ENCODE measurements around the gene CAMK1G. TPM values are rescaled to one million over a fixed set of nuclear protein-coding genes. Genes with fewer than 3 reads are reported as not detected.

Gene CAMK1G
- 0.95 TPM for total RNA-seq
- 0.11 TPM for polyA plus RNA-seq

- WGBS: 20% methylated on average over 6 of the region's 6 CpGs
- no peak within 1 kb of the TSS for H3K27ac ChIP-seq (ENCODE audit: low read depth)
- no peaks in the 10 kb centered on the region for H3K36me3 ChIP-seq (ENCODE audit: insufficient read depth)
- peak; percentile 51 for DNase-seq (ENCODE audit: extremely low spot score)
- no peak within 1 kb of the TSS for H3K4me3 ChIP-seq (ENCODE audit: low read depth, low read length)
- peaks cover 4% of the 10 kb centered on the region for H3K4me1 ChIP-seq (ENCODE audit: insufficient read depth)
Measured at GRCh38 chr1:209583408-209583807, at the start of gene CAMK1G. Gene CAMK1G, plus strand, starts transcription at chr1:209583714. Its CDS starts 11,270 bp downstream, at chr1:209594984.

GRCh38 chr1:209534496-209535250 is 48.8 kb upstream of the CAMK1G start:
- WGBS: 83% methylated on average over 8 of the region's 8 CpGs
- Histone ChIP-seq H3K4me3 (ENCODE audit: low read depth, low read length) (no peak overlapping the region), H3K4me1 (ENCODE audit: insufficient read depth) (no peaks in the 10 kb centered on the region), H3K36me3 (ENCODE audit: insufficient read depth) (no peaks in the 10 kb centered on the region), H3K27ac (ENCODE audit: low read depth) (no peak overlapping the region)
- no peak for DNase-seq (ENCODE audit: extremely low spot score)

DNA sequence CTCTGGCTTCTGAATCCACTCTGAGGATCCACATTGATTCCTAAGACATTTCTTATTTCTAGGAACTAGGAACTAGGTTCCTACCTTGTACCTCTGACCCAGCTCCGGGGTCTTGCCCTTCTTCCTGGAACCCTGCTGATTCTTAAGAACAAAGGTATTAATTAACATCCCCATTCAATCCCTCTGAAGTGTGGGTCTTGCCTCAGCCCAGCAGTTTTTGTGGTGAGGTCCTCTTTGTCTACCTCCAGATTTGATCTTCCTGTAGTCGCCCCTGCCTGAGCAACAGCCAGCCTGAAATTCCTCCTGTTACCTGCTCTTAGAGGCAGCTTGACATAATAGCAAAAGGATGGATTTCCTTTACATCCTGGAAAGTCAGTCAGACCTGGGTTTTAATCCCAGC is 46.7 kb upstream of the CAMK1G start:
- WGBS: 51% methylated on average over 2 of the region's 2 CpGs
- H3K4me1 ChIP-seq (ENCODE audit: insufficient read depth): no peaks in the 10 kb centered on the region
- DNase-seq (ENCODE audit: extremely low spot score): no peak

DNA sequence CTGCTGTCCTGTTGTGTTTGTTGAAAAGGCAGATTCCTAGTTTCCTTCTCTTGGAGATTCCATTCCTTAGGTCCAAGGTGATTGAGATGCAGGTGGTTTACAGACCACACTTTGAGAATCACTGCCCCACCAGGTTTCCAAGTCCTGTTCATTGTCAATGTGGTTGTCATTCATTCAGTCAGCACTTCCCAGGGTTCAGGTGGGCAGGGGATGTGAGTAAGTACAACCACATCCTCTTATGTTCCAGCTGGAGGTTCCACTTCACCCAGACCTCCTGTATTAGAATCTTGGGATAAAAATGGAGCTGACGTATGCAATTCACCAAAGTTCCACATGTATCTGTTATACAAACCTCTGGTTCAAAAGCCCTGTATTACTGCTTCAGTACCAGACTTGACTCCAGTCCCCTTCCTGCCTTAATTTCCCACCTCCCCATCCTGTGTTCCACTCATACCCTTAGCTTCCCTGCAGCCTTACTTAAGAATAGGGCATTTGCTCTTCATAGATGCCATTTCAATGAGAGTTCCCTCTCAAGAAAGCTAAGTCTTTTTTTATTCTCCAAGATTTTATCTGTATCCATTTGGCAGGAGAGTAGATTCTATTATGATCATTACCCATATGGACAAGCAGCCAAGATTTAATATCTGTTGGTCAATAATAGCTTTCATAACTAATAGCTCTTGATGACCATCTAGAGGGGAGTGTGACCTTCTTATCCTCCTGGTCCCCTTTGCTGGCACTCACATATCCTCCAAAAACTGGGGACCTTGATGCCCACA is 46.0 kb upstream of the CAMK1G start:
- Histone ChIP-seq H3K27ac (ENCODE audit: low read depth) (no peak overlapping the region), H3K4me3 (ENCODE audit: low read depth, low read length) (no peak overlapping the region), H3K4me1 (ENCODE audit: insufficient read depth) (no peaks in the 10 kb centered on the region), H3K36me3 (ENCODE audit: insufficient read depth) (no peaks in the 10 kb centered on the region)
- DNase-seq (ENCODE audit: extremely low spot score): no peak
- 76% methylated on average over 1 of the region's 1 CpG for WGBS

More for the DNA sequence above, 46.7 kb upstream of the CAMK1G start:
- Histone ChIP-seq H3K36me3 (ENCODE audit: insufficient read depth) (no peaks in the 10 kb centered on the region), H3K4me3 (ENCODE audit: low read depth, low read length) (no peak overlapping the region), H3K27ac (ENCODE audit: low read depth) (no peak overlapping the region)

GRCh38 chr1:209539576-209539975 is 43.9 kb upstream of the CAMK1G start:
- H3K36me3 ChIP-seq (ENCODE audit: insufficient read depth): no peaks in the 10 kb centered on the region
- no peak overlapping the region for H3K27ac ChIP-seq (ENCODE audit: low read depth)
- no peaks in the 10 kb centered on the region for H3K4me1 ChIP-seq (ENCODE audit: insufficient read depth)
- DNase-seq (ENCODE audit: extremely low spot score): no peak
- H3K4me3 ChIP-seq (ENCODE audit: low read depth, low read length): no peak overlapping the region

DNA sequence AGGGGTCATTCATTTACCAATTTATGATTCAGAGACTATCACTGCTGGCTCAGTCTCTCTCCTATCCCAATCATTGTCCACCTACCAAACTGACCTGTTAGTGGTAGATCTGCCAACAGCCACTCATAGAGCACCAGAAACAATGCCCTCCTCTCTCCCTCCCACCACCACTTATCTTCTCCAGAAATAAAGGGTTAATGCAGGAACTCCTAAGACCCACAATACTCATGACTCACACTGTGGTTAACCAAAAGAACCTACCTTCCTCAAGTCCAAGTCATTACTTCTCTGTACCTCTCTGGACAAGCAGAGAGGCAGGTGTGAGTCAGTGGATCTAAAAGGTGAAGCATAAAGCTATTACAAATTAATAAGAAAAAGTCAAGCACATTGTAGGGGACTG is 40.9 kb upstream of the CAMK1G start:
- no peak overlapping the region for H3K4me3 ChIP-seq (ENCODE audit: low read depth, low read length)
- no peaks in the 10 kb centered on the region for H3K36me3 ChIP-seq (ENCODE audit: insufficient read depth)
- H3K27ac ChIP-seq (ENCODE audit: low read depth): no peak overlapping the region
- no peaks in the 10 kb centered on the region for H3K4me1 ChIP-seq (ENCODE audit: insufficient read depth)
- no peak for DNase-seq (ENCODE audit: extremely low spot score)

- Histone ChIP-seq H3K4me3 (ENCODE audit: low read depth, low read length) (no peak overlapping the region), H3K4me1 (ENCODE audit: insufficient read depth) (no peaks in the 10 kb centered on the region), H3K36me3 (ENCODE audit: insufficient read depth) (no peaks in the 10 kb centered on the region), H3K27ac (ENCODE audit: low read depth) (no peak overlapping the region)
- DNase-seq (ENCODE audit: extremely low spot score): no peak
- 89% methylated on average over 2 of the region's 2 CpGs for WGBS
Measured at GRCh38 chr1:209544098-209544497, 39.4 kb upstream of the CAMK1G start.

DNA sequence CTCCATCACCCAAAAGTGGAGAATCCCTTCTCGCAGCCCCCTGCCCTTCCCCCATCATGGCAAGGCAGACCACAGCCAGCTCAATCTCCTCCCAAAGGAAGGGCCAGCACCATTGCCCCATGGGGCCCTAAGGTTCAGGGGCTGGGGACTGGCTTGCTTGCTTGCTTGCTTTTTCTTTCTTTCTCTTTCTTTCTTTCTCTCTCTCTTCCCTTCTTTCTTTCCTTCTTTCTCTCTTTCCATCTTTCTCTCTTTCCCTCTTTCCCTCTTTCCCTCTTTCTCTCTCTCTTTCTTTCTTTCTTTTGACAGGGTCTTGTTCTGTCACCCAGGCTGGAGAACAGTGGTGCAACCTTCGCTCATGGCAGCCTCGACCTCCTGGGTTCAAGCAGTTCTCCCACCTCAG is 38.1 kb upstream of the CAMK1G start:
- DNase-seq (ENCODE audit: extremely low spot score): no peak
- Histone ChIP-seq H3K4me1 (ENCODE audit: insufficient read depth) (no peaks in the 10 kb centered on the region), H3K4me3 (ENCODE audit: low read depth, low read length) (no peak overlapping the region), H3K27ac (ENCODE audit: low read depth) (no peak overlapping the region), H3K36me3 (ENCODE audit: insufficient read depth) (no peaks in the 10 kb centered on the region)
- 99% methylated on average over 3 of the region's 3 CpGs for WGBS

DNA sequence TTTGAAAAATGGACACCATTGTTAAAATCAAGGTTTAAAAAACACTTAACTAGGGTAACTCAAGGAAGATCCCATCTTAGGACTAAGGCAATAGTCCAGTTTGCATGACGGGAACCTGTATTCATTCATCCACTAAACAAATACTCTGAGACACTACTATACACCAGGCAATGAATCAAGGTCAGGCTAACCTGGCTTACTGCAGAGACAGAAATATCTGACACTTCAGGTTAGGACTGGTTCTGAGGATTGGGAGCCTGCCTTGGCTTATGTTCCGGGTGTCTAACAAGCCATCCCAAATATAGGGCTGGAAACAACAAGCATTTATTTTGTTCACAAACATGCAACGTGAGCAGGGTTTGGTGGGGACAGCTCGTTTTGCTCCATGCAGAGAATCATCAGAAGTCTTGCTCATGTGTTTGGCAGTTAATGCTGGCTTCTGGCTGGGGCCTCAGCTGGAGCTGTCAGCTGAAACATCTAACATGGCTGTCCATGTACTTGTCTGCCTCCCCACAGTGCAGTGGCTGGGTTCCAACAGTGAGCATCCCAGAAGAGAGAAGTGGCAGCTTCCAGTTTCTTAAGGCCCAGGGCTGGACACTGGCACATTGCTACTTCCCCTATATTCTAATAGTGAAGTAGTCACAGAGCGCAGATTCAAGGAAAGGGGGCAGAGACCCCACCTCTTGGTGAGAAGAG is 37.0 kb upstream of the CAMK1G start:
- Histone ChIP-seq H3K4me3 (ENCODE audit: low read depth, low read length) (no peak overlapping the region), H3K4me1 (ENCODE audit: insufficient read depth) (no peaks in the 10 kb centered on the region), H3K36me3 (ENCODE audit: insufficient read depth) (no peaks in the 10 kb centered on the region), H3K27ac (ENCODE audit: low read depth) (no peak overlapping the region)
- whole genome bisulfite sequencing: 65% methylated on average over 5 of the region's 5 CpGs
- no peak for DNase-seq (ENCODE audit: extremely low spot score)

DNA sequence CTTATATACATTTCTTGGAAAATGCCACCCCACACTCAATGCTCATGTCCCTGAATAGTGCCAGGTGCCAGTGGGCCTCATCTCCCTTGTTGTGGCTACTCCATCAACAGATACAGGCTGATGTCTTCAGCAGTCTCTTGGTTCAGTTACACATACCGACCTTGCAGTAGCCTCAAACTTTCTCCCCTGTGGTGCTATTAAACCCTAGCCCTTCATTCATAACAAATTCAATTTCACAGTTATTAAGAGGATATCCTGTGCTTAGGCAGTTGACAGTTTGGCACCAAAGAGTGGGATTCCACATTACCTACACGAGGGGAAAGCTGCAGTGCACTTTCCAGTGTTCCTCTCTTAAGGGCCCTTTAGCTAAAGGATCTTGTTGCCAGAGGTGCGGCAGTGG is 35.9 kb upstream of the CAMK1G start:
- H3K27ac ChIP-seq (ENCODE audit: low read depth): no peak overlapping the region
- 80% methylated on average over 3 of the region's 3 CpGs for WGBS
- H3K4me1 ChIP-seq (ENCODE audit: insufficient read depth): no peaks in the 10 kb centered on the region
- no peaks in the 10 kb centered on the region for H3K36me3 ChIP-seq (ENCODE audit: insufficient read depth)
- no peak overlapping the region for H3K4me3 ChIP-seq (ENCODE audit: low read depth, low read length)
- no peak for DNase-seq (ENCODE audit: extremely low spot score)

DNA sequence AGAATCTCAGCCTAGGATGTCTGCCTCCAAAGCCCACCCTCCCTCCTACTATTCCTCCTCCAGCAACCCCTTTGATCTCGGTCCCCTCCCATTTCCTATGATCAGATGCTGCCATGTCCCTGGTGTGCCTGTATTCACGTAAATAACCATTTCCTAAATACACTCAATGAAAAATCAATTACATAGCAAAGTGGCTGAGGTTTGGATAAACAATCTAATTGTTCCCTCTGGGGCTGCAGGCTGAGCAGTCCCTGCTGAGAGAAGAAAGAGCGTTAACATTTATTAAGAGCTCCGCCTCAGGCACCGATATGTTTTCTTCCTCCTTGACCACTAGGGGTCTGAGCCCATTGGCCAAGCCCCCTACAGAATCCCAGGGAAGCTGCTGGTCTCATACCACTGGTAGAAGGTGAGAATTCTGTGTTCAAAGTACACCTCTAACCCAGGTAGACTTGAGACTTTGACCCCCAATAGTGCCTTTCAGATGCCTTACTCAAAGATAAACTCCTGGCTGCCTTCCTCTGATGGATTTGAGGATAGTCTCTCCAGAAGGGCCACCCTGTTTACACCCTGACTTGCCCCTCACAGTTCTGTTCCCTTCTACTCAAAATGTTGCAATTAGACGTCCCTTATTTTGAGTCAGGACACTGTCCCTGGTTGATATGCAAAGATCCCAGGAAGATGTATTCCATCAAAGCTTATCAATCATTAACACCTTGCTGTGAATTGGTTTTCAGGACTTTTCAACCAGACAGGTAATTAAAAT is 33.9 kb upstream of the CAMK1G start:
- H3K4me3 ChIP-seq (ENCODE audit: low read depth, low read length): no peak overlapping the region
- 42% methylated on average over 6 of the region's 6 CpGs for WGBS
- DNase-seq (ENCODE audit: extremely low spot score): no peak

DNA sequence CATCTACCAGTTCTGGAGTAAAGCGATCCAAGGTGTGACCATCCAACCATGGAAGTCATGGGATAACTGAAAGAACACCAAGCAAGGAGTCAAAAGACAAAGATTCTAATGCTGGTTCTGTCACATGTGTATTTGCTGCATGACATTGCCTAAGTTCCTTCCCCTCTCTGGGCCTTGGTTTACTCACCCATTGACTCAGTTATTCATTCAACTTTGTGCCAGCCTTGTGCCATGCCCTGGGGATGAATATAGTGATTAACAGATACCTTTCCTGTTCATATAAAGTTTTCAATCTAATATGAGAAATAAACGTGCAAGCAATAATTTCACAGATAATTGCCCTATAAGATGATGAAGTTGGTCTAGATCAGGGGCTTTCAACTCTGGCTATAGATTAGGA is 33.0 kb upstream of the CAMK1G start:
- Histone ChIP-seq H3K27ac (ENCODE audit: low read depth) (no peak overlapping the region), H3K4me3 (ENCODE audit: low read depth, low read length) (no peak overlapping the region), H3K36me3 (ENCODE audit: insufficient read depth) (no peaks in the 10 kb centered on the region), H3K4me1 (ENCODE audit: insufficient read depth) (no peaks in the 10 kb centered on the region)
- WGBS: 94% methylated on average over 2 of the region's 2 CpGs
- DNase-seq (ENCODE audit: extremely low spot score): no peak

More for the DNA sequence above, 33.9 kb upstream of the CAMK1G start:
- no peak overlapping the region for H3K27ac ChIP-seq (ENCODE audit: low read depth)
- H3K4me1 ChIP-seq (ENCODE audit: insufficient read depth): no peaks in the 10 kb centered on the region
- no peaks in the 10 kb centered on the region for H3K36me3 ChIP-seq (ENCODE audit: insufficient read depth)

Measured in urinary bladder (tissue), 4 donors.